Adipose tissue (tissue), 3 donors: Measurements from ENCODE around the gene GPC2. TPM values are rescaled to one million over a fixed set of nuclear protein-coding genes. Genes with fewer than 3 reads are reported as not detected.
"Not testable (repeated sequence)": the region's sequence is repeated elsewhere in the genome, so short reads cannot be mapped to it uniquely, and the experiment has no call there.

Experiments used
- H3K27ac ChIP-seq: one replicate; pipeline ENCODE4 v1.5.1; 2013; ENCODE audit warnings: low read depth, low read length
- WGBS, 3 donors: extraction: QIAGEN DNeasy Blood & Tissue Kit; methylation state at CpG; one replicate each; pipeline ENCODE4 v1.1.7; 2013; 5-methylcytosine and 5-hydroxymethylcytosine counted together
- polyA plus RNA-seq, 3 donors: library from polyadenylated mRNA; stranded (reverse); fragments of 200-250 nt; gene quantifications; one replicate each; pipeline ENCODE4 v1.2.3, GENCODE V29; 2013
- donor health status: healthy with polysubstance abuse.
- donor health status: Bipolar disorder and iron deficiency.
- donor health status: healthy.

Gene GPC2
- polyA plus RNA-seq, 3 donors, result 0.22 to 0.31 (median 0.30) TPM

GRCh38 chr7:100210805-100211204, 33.6 kb upstream of the GPC2 start:
- no peak overlapping the region for H3K27ac ChIP-seq
- 60 to 87% (median 86%) methylated on average over 5 of the region's 5 CpGs for WGBS, 3 donors

GRCh38 chr7:100209493-100209892, 32.3 kb upstream of the GPC2 start:
- 56 to 67% (median 61%) methylated on average over 6 of the region's 6 CpGs for WGBS, 3 donors

GRCh38 chr7:100208911-100209408, 31.8 kb upstream of the GPC2 start:
- H3K27ac ChIP-seq, result no peak overlapping the region
- 34 to 49% (median 47%) methylated on average over 6 of the region's 6 CpGs for WGBS, 3 donors

More at GRCh38 chr7:100209493-100209892, 32.3 kb upstream of the GPC2 start:
- no peak overlapping the region for H3K27ac ChIP-seq

DNA sequence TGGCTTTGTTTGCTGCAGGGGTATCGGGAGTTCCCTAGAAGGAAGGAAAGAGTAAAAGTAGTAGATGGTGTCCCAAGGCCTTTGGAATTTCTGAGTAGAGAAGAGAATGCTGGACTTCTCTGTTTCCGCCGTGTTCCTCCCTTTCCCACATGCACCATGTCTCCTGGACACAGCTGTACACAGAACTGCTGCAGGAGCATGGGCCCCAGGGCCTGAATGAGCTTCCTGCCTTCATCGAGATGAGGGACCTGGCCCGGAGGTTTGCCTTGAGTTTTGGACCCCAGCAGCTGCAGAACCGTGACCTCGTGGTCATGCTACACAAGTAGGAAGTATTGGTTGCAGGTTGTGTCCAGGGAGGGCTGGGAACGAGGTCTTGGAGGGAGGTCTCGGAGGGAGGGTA, 27.3 kb upstream of the GPC2 start:
- H3K27ac ChIP-seq, result no peak overlapping the region
- WGBS, 3 donors, result 83 to 85% (median 83%) methylated on average over 9 of the region's 9 CpGs

DNA sequence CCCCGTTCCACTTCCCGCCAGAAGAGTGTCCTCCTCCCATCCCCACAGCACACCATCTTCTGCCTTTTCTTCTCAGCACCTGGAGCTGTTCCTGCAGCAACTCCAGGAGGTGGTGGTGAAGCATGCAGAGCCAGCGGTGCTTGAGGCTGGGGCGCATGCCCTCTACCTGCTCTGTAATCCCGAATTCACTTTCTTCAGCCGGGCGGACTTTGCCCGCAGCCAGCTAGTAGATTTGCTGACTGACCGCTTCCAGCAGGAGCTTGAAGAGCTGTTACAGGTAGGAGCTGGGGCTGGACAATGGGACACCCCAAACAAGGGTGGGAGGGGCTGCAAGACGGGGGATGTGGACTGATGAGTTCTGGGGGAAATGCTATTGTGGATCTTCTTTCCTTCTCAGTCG, 23.5 kb upstream of the GPC2 start:
- WGBS, 3 donors, result 62 to 89% (median 78%) methylated on average over 10 to 11 of the region's 11 CpGs
- no peak overlapping the region for H3K27ac ChIP-seq

DNA sequence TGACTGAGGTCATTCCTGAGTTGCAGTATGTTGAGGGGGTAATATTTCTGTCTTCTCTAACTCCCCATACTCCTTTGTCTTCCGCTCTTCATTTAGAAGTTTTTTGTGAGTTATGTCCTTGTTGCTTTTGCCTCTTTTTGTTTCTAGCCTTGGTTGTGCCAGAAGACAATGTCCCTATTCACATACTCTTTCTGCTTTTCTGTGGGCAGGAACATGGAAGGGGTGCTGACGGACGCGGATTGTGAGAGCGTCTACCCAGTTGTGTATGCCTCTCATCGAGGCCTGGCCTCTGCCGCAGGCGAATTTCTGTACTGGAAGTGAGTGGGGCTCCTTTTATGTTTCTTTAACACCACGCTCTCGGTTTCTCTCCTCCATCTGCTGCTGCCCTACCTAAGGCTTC, 21.1 kb upstream of the GPC2 start:
- H3K27ac ChIP-seq, result no peak overlapping the region
- 95 to 96% (median 96%) methylated on average over 10 of the region's 10 CpGs for WGBS, 3 donors

DNA sequence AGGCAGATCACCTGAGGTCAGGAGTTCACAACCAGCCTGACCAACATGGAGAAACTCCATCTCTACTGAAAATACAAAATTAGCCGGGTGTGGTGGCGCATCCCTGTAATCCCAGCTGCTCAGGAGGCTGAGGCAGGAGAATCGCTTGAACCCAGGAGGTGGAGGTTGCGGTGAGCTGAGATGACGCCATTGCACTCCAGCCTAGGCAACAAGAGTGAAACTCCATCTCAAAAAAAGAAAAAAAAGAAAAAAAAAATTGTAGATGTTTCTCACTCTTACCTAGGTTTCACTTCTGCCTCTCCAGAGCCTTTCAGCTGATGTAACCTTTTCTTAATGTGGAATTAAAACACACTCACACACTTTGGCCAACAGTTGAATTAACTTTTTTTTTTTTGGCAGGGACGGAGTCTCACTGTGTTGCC, 18.7 kb upstream of the GPC2 start:
- 95 to 99% (median 96%) methylated on average over 6 of the region's 6 CpGs for WGBS, 3 donors
- not testable (repeated sequence) for H3K27ac ChIP-seq

GRCh38 chr7:100195222-100195621, 18.0 kb upstream of the GPC2 start:
- 76 to 83% (median 77%) methylated on average over 2 of the region's 2 CpGs for WGBS, 3 donors
- H3K27ac ChIP-seq, result no peak overlapping the region

DNA sequence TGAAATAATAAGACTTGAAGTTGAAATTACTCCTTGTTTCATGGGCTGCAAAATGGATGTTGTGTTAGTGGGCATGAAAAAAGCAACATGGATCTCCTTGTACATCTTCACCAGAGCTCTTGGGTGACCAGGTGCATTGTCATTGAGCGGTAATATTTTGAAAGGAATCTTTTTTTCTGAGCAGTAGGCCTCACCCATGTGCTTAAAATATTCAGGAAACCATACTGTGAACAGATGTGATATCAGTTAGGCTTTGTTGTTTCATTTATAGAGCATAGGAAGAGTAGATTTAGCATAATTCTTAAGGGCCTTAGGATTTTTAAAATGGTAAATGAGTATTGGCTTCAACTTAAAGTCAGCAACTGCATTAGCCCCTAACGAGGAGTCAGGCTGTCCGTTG, 15.8 kb upstream of the GPC2 start:
- 77 to 94% (median 91%) methylated on average over 3 of the region's 3 CpGs for WGBS, 3 donors
- no peak overlapping the region for H3K27ac ChIP-seq

GRCh38 chr7:100192281-100192862, 15.2 kb upstream of the GPC2 start:
- 83 to 95% (median 93%) methylated on average over 6 of the region's 6 CpGs for WGBS, 3 donors
- not testable (repeated sequence) for H3K27ac ChIP-seq

DNA sequence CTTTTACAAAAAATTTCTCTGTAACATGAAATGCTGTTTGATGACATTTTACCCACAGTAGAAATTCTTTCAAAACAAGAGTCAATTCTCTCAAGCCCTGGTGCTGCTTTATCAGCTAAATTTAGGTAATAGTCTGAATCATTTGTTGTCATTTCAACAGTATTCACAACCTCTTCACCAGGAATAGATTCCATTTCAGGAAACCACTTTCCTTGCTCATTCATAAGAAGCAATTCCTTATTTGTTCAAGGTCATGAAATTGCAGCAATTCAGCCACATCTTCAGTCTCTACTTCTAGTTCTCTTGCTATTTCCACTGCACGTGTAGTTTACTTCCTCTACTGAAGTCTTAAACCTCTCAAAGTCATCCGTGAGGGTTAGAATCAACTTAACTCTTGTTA, 14.6 kb upstream of the GPC2 start:
- 29 to 65% (median 30%) methylated on average over 2 of the region's 2 CpGs for WGBS, 3 donors
- H3K27ac ChIP-seq, result no peak overlapping the region

GRCh38 chr7:100190048-100190711, 13.0 kb upstream of the GPC2 start:
- no peak overlapping the region for H3K27ac ChIP-seq
- WGBS, 3 donors, result 46 to 58% (median 49%) methylated on average over 4 of the region's 4 CpGs

- WGBS, 3 donors, result 72 to 85% (median 73%) methylated on average over 3 of the region's 3 CpGs
- no peak overlapping the region for H3K27ac ChIP-seq
Measured at GRCh38 chr7:100189061-100189460, 11.9 kb upstream of the GPC2 start.

DNA sequence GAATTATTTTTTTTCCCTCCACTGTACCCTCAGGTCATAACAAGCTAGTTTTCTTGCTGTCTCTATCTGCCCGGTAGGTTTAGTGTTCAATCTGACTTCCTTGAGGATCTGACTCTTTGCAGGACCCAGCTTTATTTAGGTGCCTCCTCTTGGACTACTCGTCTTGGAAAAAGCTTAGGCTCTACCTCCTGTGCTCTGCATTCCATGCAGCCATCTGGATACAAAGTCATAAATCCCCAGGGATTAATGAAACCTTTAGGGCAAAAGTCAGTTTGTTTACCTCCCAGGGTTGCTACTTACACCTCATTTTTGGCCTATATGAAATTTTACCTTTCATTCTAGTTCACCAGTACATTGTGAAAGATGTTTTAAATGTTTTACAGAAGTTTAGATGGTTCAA, 8.5 kb upstream of the GPC2 start:
- no peak overlapping the region for H3K27ac ChIP-seq
- WGBS, 3 donors, result 68 to 80% (median 71%) methylated on average over 2 of the region's 2 CpGs

DNA sequence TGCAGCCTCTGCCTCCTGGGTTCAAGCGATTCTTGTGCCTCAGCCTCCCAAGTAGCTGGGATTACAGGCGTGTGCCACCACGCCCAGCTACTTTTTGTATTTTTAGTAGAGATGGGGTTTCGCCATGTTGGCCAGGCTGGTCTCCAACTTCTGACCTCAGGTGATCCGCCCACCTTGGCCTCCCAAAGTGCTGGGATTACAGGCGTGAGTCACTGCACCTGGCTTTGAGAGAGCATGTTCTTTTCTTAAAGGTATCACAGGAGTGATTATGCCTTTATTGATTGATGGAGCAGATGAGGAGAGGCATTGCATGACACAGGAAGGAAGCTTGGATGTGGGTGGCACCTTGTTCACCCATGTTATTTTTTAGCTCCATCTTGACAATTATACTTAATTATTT, 5.9 kb upstream of the GPC2 start:
- 84 to 91% (median 88%) methylated on average over 6 of the region's 6 CpGs for WGBS, 3 donors

GRCh38 chr7:100182616-100183015, 5.4 kb upstream of the GPC2 start:
- not testable (repeated sequence) for H3K27ac ChIP-seq
- WGBS, 3 donors, result 72 to 91% (median 88%) methylated on average over 6 of the region's 6 CpGs

More for the DNA sequence above, 5.9 kb upstream of the GPC2 start:
- not testable (repeated sequence) for H3K27ac ChIP-seq

DNA sequence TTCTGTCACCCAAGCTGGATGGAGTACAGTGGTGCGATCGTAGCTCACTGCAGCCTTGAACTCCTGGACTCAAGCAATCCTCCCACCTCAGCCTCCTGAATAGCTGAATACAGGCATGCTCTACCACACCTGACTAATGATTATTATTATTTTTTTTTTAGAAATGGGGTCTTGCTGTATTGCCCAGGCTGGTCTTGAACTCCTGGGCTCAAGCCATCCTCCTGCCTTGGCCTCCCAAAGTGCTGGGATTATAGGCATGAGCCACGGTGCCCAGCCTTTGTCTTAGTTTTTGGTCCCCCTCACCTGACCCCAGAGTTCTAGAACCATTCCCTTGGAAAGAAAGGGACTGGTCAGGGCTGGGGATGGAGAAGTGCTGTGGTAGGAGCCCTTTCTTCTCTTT, 2.9 kb upstream of the GPC2 start:
- WGBS, 3 donors, result 89 to 98% (median 96%) methylated on average over 3 of the region's 3 CpGs
- not testable (repeated sequence) for H3K27ac ChIP-seq

DNA sequence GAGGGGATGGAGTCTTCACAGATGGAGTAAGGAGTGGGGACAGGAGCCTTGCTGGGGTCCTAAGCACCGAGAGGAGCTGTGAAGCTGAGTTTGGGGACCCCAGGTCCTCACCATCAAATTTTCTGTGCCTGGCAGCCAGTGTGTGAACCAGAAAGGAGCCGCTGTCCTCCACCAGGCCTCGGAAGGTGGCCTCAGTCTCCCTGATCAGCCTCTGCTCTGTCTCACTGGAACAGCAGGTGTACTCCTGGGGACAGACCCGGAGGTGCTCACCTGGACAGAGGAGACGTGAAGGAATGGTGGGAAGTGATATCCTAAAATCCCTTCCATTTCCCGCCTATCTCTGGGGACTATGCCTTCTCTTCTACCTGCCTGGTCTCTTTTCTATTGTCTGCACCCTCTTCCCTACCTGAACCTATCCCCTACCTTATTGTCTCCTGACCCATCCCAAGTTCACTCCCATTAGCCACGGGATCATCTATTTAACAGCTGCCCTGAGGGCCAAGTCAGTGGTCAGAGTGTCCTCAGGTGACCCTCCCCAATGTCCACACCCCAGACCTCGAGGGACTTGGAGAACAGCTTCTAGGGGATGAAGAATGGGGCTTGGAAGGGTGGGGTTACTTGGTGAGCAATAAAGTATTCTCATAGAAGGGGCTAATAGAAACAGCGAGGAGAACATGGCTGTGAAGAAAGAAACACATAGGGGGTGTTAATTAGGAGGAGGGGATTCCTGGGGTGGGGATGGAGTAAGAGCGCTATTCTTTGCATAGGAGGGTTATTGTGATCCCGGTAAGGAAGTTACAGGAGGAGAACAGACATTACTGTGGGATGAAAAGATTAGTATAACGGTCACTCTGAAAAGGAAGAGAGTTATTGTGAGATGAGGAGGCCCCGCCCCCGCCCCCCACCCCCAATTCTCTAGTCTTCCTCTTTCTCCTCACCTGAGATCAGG, 811 bp downstream of the GPC2 start:
- H3K27ac ChIP-seq, result no peak overlapping the region
- WGBS, 3 donors, result 52 to 56% (median 53%) methylated on average over 13 to 14 of the region's 14 CpGs
